ENCODE data around the gene NELFA.
A peak's percentile ranks its signal among the peaks of the same experiment; 100 is the strongest.

The NELFA gene

DNA sequence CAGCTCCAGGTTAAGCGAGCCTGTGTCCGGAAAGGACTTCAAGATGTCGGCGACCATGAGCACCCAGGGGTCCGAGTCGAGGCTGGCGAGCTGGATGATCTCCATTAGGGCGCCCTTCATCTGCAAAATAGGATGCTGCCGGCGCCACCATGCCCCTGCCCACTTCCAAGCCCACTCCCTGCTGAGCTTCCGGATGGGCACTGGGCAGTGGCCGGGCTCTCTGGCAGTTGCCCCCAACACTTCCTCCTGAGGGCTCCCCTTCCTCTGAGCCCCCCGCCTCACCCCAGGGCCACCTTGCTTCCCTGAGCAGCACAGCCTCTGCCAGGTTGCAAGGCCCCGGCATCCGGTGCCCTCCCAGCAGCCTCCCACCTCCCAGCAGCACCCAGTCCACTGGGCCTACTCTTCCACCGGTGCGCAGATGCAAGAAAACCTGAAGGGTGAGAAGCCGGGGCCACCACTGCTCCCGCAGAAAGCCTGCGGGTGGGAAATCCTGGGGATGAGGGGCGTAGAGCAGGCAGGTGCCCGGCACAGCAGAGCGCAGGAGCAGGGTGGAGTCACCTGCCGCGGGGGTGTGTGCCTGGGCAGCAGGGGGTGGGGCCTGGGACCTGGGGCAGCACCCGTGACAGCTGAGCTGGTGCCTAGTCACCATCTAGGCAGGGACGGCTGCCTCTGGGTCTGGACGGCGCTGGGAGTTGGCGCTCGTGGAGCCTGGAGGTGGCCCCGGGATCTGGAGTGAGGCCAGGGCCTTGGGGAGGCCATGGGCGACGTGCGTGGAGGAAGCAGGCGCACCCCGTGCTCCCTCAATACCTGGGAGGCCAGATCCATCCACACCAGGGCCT is 17.0 kb downstream of the NELFA start:
- Mint-ChIP-seq H3K36me3 (ENCODE audit: low read depth) (peaks cover 33% of the 10 kb centered on the region), H3K9me3 (peaks cover 6% of the 10 kb centered on the region), H3K27ac (no peak overlapping the region), H3K27me3 (no peaks in the 10 kb centered on the region), H3K4me1 (ENCODE audit: low read depth) (peaks cover under 1% of the 10 kb centered on the region), H3K4me3 (no peak overlapping the region)

DNA sequence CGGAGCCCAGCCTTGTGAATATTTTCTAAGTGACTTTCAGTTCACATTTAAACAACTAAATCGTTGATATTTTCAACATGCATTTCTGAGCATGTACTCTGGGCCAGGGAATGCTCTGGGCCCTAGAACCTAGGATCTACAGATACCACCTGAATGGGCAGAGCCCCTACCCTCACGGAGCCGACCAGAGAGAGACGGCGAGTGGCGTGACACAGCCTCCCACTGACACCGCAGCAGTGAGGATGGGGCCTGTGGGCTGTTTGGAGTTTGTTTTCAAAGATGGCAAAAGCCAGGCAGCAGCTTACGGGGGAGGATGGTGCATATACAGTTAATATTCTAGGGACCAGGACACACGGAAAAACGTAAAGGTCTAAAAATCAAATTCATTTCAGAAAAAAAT is 17.7 kb downstream of the NELFA start:
- H3K36me3 Mint-ChIP-seq (ENCODE audit: low read depth) = peaks cover 26% of the 10 kb centered on the region
- no peaks in the 10 kb centered on the region for H3K27me3 Mint-ChIP-seq

DNA sequence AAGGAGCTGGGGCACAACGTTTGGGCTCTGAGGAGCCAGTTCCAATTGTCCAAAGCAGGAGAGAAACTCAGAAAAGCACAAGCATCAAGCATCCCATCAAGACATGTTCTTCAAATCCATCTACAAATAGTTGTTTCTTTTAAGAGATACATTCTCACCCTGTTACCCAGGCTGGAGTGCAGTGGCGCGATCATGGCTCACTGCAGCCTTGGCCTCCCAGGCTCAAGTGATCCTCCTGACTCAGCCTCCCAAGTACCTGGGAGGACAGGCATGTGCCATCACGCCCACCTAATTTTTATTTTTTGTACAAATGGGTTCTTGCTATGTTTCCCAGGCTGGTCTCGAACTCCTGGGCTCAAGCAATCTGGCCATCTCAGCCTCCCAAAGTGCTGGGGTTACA is 18.1 kb downstream of the NELFA start:
- no peak overlapping the region for H3K27ac Mint-ChIP-seq
- peaks cover 22% of the 10 kb centered on the region for H3K36me3 Mint-ChIP-seq (ENCODE audit: low read depth)
- H3K27me3 Mint-ChIP-seq = no peaks in the 10 kb centered on the region

More for the DNA sequence above, 17.7 kb downstream of the NELFA start:
- no peaks in the 10 kb centered on the region for H3K4me1 Mint-ChIP-seq (ENCODE audit: low read depth)
- H3K9me3 Mint-ChIP-seq = peaks cover 1% of the 10 kb centered on the region
- no peak overlapping the region for H3K4me3 Mint-ChIP-seq
- H3K27ac Mint-ChIP-seq = no peak overlapping the region

DNA sequence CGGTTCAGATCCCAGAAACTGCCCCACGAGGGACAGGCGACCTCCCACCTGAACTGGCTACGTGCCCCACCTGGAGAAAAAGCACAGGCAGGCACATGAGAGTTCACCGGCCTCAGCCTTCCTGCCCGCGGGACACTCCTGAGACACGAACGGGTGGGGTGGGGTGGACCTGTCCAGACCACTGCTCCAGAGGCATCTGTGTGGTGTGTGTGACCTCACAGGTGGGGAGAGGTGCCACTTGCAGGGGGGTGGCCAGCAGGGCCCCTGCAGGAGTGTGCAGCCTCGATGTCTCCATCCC is 18.5 kb downstream of the NELFA start:
- Mint-ChIP-seq H3K4me1 (ENCODE audit: low read depth) (no peaks in the 10 kb centered on the region), H3K4me3 (no peak overlapping the region), H3K36me3 (ENCODE audit: low read depth) (peaks cover 18% of the 10 kb centered on the region), H3K9me3 (no peaks in the 10 kb centered on the region), H3K27me3 (no peaks in the 10 kb centered on the region), H3K27ac (no peak overlapping the region)

More for the DNA sequence above, 18.1 kb downstream of the NELFA start:
- H3K9me3 Mint-ChIP-seq = no peaks in the 10 kb centered on the region
- no peaks in the 10 kb centered on the region for H3K4me1 Mint-ChIP-seq (ENCODE audit: low read depth)
- H3K4me3 Mint-ChIP-seq = no peak overlapping the region

DNA sequence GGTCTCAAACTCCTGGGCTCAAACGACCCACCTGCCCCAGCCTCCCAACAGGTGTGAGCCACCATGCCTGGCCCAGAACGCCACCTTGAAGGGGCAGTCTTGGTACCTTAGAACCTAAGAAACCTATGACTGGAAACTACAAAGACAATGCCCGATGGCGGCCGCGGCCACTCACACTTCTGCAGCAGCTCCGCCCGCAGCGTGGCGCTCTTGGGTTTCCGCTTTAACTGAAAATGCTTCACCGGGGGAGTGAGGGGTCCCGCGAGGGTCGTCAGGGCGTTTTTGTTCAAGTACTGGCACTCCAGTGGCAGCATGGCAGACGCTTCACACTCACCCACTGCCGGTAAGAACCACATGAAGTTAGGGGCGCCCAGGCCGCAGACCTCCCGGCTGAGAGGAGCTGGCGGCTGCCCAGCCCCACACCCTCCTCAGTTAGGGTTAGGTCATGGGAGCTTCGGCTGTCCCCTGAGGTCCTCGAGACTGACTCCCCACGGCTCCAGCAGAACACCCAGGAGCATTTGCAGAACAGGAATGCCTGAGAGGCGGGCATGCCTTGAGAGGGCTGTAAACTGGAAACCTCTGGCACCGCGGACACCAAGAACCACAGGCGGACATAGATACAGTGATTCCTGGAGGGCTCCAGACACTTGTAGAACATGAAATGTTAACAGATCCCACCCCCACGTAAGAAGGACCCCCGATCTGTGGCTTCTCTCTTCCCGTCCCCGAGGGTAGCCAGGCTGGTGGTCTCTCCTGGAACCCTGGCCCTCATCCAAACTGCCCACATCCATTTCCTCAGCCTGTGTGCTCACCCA is 19.0 kb downstream of the NELFA start:
- Mint-ChIP-seq H3K9me3 (no peaks in the 10 kb centered on the region), H3K36me3 (ENCODE audit: low read depth) (peaks cover 13% of the 10 kb centered on the region), H3K27ac (no peak overlapping the region), H3K4me3 (no peak overlapping the region), H3K27me3 (no peaks in the 10 kb centered on the region), H3K4me1 (ENCODE audit: low read depth) (no peaks in the 10 kb centered on the region)

DNA sequence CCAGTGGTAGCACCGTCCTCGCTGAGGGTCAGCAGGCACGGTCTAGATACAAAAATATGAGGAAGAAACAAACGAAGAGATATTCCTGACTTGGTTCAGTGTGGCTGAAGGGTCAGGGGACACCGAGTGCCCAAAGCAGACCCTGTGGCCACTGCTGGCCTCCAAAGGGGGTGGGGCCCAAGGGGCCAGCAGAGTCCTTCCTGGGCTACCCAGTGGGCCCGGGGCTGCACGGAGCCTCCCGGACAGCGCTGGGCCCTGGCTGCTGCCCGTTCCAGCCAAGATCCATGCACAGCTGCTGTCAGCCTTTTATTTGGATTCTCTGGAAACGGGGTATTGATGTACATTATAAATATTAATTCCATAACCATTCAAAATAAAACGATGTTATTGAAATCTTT is 20.4 kb downstream of the NELFA start:
- no peaks in the 10 kb centered on the region for H3K9me3 Mint-ChIP-seq
- no peak overlapping the region for H3K4me3 Mint-ChIP-seq
- no peaks in the 10 kb centered on the region for H3K4me1 Mint-ChIP-seq (ENCODE audit: low read depth)
- H3K36me3 Mint-ChIP-seq (ENCODE audit: low read depth) = peaks cover 13% of the 10 kb centered on the region
- H3K27me3 Mint-ChIP-seq = no peaks in the 10 kb centered on the region
- H3K27ac Mint-ChIP-seq = no peak overlapping the region

DNA sequence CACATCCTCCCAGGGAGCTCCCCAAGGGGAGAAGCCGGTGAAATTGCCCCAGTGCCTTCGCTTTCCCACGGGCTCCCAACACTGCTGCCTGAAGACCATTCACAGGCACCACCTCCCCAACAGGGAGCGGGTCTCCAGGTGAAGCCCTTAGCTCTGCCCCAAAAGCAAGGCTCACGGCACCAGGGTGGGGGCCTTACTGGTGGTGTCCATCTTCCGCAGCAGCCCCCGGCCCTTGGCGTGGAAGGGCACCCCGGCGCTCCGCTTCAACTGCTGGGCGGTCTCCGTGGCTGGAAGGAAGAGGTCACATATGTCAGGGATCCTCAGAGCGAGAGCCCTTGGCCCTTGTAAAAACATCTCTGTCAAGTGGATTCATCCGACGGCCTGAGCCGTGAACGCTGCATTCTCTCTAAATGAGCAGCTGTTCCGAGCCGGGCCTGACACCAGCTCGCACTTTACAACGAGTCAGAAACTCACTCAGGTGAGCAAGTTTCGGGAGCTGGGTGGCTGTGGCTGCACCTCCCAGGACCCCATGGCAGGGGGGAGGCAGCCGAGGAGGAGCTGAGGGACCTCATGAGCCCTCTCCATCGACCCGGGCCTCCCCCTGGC is 20.9 kb downstream of the NELFA start:
- Mint-ChIP-seq H3K27ac (no peak overlapping the region), H3K36me3 (ENCODE audit: low read depth) (peaks cover 14% of the 10 kb centered on the region), H3K4me3 (no peak overlapping the region)

DNA sequence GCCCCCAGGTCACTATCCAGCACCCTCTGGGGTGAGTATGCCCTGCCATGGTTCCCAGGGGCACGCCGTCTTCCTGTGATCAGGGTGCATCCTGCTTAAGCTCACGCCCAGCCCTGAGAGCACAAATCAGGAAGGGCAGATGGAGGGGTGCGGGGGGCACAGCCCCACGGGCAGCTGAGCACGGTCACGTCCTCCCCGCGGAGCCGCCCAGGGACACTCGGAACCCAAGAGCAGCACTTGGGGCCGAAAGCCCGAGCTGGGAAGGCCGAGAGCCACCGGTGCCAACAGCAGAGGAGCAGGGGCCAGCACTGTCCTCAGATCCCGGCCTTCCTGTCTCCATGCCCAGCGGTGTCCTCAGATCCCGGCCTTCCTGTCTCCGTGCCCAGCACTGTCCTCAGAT is 21.5 kb downstream of the NELFA start:
- Mint-ChIP-seq H3K27me3 (no peaks in the 10 kb centered on the region), H3K9me3 (no peaks in the 10 kb centered on the region), H3K4me1 (ENCODE audit: low read depth) (no peaks in the 10 kb centered on the region), H3K27ac (no peak overlapping the region), H3K36me3 (ENCODE audit: low read depth) (peaks cover 18% of the 10 kb centered on the region), H3K4me3 (no peak overlapping the region)

More for the DNA sequence above, 20.9 kb downstream of the NELFA start:
- no peaks in the 10 kb centered on the region for H3K9me3 Mint-ChIP-seq
- H3K27me3 Mint-ChIP-seq = no peaks in the 10 kb centered on the region
- no peaks in the 10 kb centered on the region for H3K4me1 Mint-ChIP-seq (ENCODE audit: low read depth)

DNA sequence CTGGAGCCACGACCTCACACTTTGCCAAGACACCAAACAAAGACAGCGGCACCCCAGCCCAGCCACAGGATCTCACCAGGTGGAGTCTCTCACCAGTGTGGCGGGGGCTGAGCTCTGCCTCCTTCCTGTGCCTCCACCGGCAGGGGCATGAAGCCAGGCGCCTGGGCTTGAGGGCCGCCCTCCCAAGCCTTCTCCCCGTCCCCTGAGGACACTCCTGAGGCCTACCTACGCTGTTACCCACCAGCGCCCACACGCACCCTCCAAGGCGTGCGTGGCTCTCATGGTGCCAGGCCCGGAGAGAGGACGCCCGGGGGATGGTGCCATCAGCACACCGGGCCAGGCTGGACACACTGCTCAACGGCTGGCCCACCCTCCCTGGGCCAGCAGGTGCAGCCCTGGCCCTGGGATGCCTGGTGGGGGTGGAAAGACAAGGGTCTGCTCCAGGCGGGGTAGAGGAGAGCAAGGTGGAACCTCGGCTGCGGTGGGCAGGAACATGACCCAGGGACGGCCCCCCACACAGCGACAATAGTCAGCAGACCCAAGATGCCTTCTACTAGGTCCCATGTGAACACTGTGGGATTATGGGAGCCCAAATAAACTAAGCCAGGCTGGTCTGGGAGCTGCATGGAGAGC is 22.1 kb downstream of the NELFA start:
- Mint-ChIP-seq H3K9me3 (no peaks in the 10 kb centered on the region), H3K4me3 (no peak overlapping the region), H3K27ac (no peak overlapping the region), H3K4me1 (ENCODE audit: low read depth) (no peaks in the 10 kb centered on the region), H3K36me3 (ENCODE audit: low read depth) (peaks cover 24% of the 10 kb centered on the region), H3K27me3 (no peaks in the 10 kb centered on the region)

DNA sequence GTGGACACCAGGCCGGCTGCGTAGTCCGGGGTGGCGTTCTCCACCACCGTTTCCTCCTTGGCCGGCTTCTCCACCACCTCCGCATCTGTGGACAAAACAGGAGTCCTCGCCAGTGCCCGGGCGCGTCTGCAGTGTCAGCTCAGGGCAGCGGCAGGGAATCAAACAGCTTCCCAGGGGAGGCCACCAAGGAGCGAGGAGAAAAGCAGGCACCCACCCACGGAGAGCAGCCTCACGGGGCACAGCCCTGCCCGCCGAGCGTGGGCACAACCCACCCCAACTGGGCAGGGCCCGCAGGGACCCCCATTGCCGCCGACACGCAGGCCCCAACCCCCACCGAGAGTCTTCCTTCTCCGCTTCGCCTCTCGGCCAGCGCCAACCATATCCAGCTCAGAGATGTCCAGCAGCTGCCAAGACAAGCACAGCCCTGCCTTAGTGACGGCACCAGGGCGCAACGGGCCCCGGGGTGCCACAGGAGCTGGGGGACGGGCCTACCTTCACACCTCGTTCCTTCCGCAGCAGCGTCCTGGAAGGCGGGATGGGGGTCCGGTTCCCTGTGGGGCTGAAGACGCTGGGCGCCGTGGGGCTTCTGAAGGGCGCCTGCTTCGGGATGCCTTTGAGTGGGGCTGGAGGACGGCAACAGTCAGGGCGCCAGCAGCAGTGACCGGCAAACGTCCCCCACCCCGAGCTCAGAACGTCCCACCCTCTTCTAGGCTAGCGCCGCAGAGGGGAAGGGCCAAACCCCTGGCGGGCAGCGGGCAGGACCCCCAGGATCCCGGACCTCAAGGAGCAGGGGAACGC is 22.8 kb downstream of the NELFA start:
- no peaks in the 10 kb centered on the region for H3K27me3 Mint-ChIP-seq
- H3K4me3 Mint-ChIP-seq = no peak overlapping the region
- no peaks in the 10 kb centered on the region for H3K9me3 Mint-ChIP-seq
- H3K36me3 Mint-ChIP-seq (ENCODE audit: low read depth) = peaks cover 23% of the 10 kb centered on the region
- no peak overlapping the region for H3K27ac Mint-ChIP-seq
- H3K4me1 Mint-ChIP-seq (ENCODE audit: low read depth) = no peaks in the 10 kb centered on the region

DNA sequence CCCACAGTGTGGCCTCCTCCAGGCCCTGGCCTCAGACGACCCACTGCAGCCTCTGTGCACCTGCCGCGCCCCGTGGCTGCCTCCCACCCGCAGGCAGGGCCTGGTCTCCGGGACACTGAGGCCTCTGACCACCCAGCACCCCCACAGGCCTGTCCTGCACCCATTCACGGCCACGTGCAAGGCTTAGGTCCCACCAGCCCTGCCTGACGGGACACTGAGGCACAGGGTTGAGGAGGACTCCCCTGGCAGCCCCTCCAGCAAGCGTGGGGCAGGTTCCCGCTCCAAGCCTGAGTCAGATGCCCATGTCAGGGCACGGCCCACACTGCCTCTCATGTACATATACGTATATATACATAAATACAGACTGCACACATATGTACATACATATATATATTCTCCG is 23.5 kb downstream of the NELFA start:
- H3K27ac Mint-ChIP-seq = no peak overlapping the region

DNA sequence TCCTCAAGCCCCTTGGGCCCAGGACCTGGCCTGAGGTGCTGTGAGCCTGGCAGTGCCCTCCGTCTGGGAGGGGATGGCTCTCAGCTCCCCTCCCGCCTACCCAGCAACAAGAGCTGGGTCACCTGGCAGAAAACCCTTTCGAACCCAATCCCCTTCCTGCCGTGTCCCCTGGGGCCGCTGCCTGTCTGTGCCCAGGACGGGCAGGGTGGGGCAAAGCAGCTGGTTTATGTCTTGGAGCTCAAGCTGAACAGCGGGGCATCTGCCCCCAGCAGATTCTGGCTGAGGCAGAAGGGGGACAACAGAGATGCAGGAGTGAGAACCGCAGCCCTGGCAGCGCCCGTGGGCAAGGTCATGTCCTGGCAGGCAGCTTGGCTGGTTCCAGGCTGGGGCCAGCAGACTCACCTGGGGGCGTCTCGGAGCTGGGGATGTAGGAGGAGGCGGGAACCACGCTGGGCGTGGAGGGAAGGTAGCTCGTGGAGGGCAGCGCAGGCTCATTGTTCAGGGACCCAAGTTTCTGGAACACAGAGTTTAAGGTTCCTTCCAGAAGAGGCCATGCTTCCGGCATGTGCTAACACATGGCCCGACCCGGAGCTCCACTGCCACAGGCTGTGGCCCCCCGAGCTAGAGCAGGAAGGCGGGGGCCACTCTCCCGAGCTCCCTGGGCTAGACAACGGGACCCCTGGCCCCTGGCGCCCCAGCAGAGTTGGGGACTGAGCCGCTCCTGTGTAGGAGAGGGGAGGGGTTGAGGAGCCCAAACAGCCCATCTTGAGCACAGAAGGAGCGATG is 24.2 kb downstream of the NELFA start:
- Mint-ChIP-seq H3K27me3 (no peaks in the 10 kb centered on the region), H3K36me3 (ENCODE audit: low read depth) (peaks cover 36% of the 10 kb centered on the region), H3K9me3 (no peaks in the 10 kb centered on the region), H3K27ac (peak overlapping the region; percentile 21), H3K4me1 (ENCODE audit: low read depth) (no peaks in the 10 kb centered on the region), H3K4me3 (no peak overlapping the region)

More for the DNA sequence above, 23.5 kb downstream of the NELFA start:
- Mint-ChIP-seq H3K4me1 (ENCODE audit: low read depth) (no peaks in the 10 kb centered on the region), H3K4me3 (no peak overlapping the region), H3K27me3 (no peaks in the 10 kb centered on the region), H3K36me3 (ENCODE audit: low read depth) (peaks cover 29% of the 10 kb centered on the region), H3K9me3 (no peaks in the 10 kb centered on the region)

DNA sequence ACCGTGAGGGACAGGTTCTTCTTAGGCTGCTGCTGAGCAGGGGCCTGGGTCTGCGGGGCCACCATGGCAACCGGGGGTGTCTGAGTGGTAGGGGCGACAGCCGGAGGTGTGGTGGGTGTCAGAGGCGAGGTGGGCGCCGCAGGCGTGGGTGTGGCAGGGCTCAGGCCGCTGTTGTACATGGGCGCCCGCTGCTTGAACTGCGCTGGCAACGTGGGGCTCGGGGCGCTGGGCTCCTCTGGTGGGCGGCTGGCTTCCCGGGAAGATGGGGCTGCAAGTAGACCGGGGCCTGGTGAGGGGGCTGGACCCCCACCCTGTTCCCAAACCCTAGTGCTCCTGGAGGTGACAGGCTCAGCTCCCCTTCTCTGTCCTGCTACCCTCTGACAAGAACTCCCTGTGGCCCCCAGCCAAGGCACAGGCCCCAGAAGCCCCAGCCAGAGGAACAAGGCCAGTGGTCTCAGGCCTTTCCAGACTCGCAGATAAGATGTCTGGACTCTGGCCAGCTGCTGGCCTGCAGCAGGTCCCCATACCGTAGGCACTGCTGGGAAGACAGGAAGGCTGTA is 24.8 kb downstream of the NELFA start:
- H3K9me3 Mint-ChIP-seq = no peaks in the 10 kb centered on the region
- no peaks in the 10 kb centered on the region for H3K27me3 Mint-ChIP-seq
- H3K27ac Mint-ChIP-seq = no peak overlapping the region
- no peak overlapping the region for H3K4me3 Mint-ChIP-seq
- H3K4me1 Mint-ChIP-seq (ENCODE audit: low read depth) = no peaks in the 10 kb centered on the region
- peaks cover 42% of the 10 kb centered on the region for H3K36me3 Mint-ChIP-seq (ENCODE audit: low read depth)

All from stimulated activated naive CD8-positive, alpha-beta T cell treated with anti-CD3 and anti-CD28 coated beads, Interleukin-15, Interleukin-2, amounts not matched to agents 100 ng/mL and 50 ng/mL, for 24 hours (primary cell).